ENCODE data around the gene FBLN2. TPM values are rescaled to one million over a fixed set of nuclear protein-coding genes. Genes with fewer than 3 reads are reported as not detected.

The FBLN2 gene
- polyA plus RNA-seq, 1 experiment: 15.5 TPM

GRCh38 chr3:13506239-13506638 is 42.7 kb upstream of the FBLN2 start:
- POLR2A ChIA-PET: no interaction called here
- no peak for DNase-seq (ENCODE audit: low read depth, low spot score)
- no peaks in the 10 kb centered on the region for H3K27me3 ChIP-seq (ENCODE audit: control insufficient read depth, insufficient read depth, low read length)
- CTCF ChIA-PET: interaction anchor here (0.9 to 3.8 kb wide), 2 partner anchors 54 to 143 kb away, joined by 3 to 29 read pairs; no protein-coding TSS in a partner anchor
- TF ChIP-seq CTCF (IDR thresholded peaks at IDR 0.05; ENCODE audit: low read depth, low read length): no peak
- no peaks in the 10 kb centered on the region; the same call in 1 of the 2 replicates for H3K9me3 ChIP-seq (ENCODE audit: control insufficient read depth, insufficient read depth, low read length)
- no peak overlapping the region for H3K4me3 ChIP-seq (ENCODE audit: low read depth, low read length)
- H3K27ac ChIP-seq (ENCODE audit: low read depth, low read length): no peak overlapping the region

GRCh38 chr3:13506680-13507079 is 42.2 kb upstream of the FBLN2 start:
- POLR2A ChIA-PET: interaction anchor here (1.8 kb wide), 1 partner anchor 27 kb away, joined by 5 read pairs; the partner anchor contains the start of gene HDAC11
- no peak overlapping the region for H3K27ac ChIP-seq (ENCODE audit: low read depth, low read length)
- no peak for DNase-seq (ENCODE audit: low read depth, low spot score)
- H3K4me3 ChIP-seq (ENCODE audit: low read depth, low read length): no peak overlapping the region
- H3K27me3 ChIP-seq (ENCODE audit: control insufficient read depth, insufficient read depth, low read length): no peaks in the 10 kb centered on the region
- H3K9me3 ChIP-seq (ENCODE audit: control insufficient read depth, insufficient read depth, low read length): no peaks in the 10 kb centered on the region; the same call in 1 of the 2 replicates
- CTCF ChIA-PET: interaction anchor here (0.6 to 3.8 kb wide), 5 partner anchors 9 to 1602 kb away, joined by 3 to 29 read pairs (median 3); no protein-coding TSS in a partner anchor
- no peak for TF ChIP-seq CTCF (IDR thresholded peaks at IDR 0.05; ENCODE audit: low read depth, low read length)

- Histone ChIP-seq H3K9me3 (ENCODE audit: control insufficient read depth, insufficient read depth, low read length) (no peaks in the 10 kb centered on the region; the same call in 1 of the 2 replicates), H3K4me3 (ENCODE audit: low read depth, low read length) (no peak overlapping the region), H3K27me3 (ENCODE audit: control insufficient read depth, insufficient read depth, low read length) (no peaks in the 10 kb centered on the region), H3K27ac (ENCODE audit: low read depth, low read length) (no peak overlapping the region)
- ChIA-PET CTCF (interaction anchor here (0.6 to 3.8 kb wide), 4 partner anchors 9 to 1601 kb away, joined by 3 to 29 read pairs (median 6); no protein-coding TSS in a partner anchor), POLR2A (interaction anchor here (1.8 kb wide), 1 partner anchor 27 kb away, joined by 5 read pairs; the partner anchor contains the start of gene HDAC11)
- TF ChIP-seq CTCF (IDR thresholded peaks at IDR 0.05; ENCODE audit: low read depth, low read length): no peak
- no peak for DNase-seq (ENCODE audit: low read depth, low spot score)
These were observed 41.7 kb upstream of the FBLN2 start for GRCh38 chr3:13507247-13507569.

- CTCF ChIA-PET: interaction anchor here (0.6 to 3.8 kb wide), 4 partner anchors 10 to 1601 kb away, joined by 3 to 29 read pairs (median 6); no protein-coding TSS in a partner anchor
- H3K27ac ChIP-seq (ENCODE audit: low read depth, low read length): no peak overlapping the region
- POLR2A ChIA-PET: interaction anchor here (1.8 kb wide), 1 partner anchor 28 kb away, joined by 5 read pairs; the partner anchor contains the start of gene HDAC11
- no peak overlapping the region for H3K4me3 ChIP-seq (ENCODE audit: low read depth, low read length)
- no peaks in the 10 kb centered on the region; the same call in 1 of the 2 replicates for H3K9me3 ChIP-seq (ENCODE audit: control insufficient read depth, insufficient read depth, low read length)
- no peak for TF ChIP-seq CTCF (IDR thresholded peaks at IDR 0.05; ENCODE audit: low read depth, low read length)
- DNase-seq (ENCODE audit: low read depth, low spot score): no peak
- peaks cover 2% of the 10 kb centered on the region for H3K27me3 ChIP-seq (ENCODE audit: control insufficient read depth, insufficient read depth, low read length)
These were observed 41.2 kb upstream of the FBLN2 start for GRCh38 chr3:13507570-13508339.

GRCh38 chr3:13508496-13508895 is 40.4 kb upstream of the FBLN2 start:
- H3K9me3 ChIP-seq (ENCODE audit: control insufficient read depth, insufficient read depth, low read length): no peaks in the 10 kb centered on the region; the same call in 1 of the 2 replicates
- H3K27me3 ChIP-seq (ENCODE audit: control insufficient read depth, insufficient read depth, low read length): peaks cover 5% of the 10 kb centered on the region
- CTCF ChIA-PET: interaction anchor here (1.2 to 3.8 kb wide), 3 partner anchors 10 to 141 kb away, joined by 4 to 29 read pairs (median 8); no protein-coding TSS in a partner anchor
- no peak for DNase-seq (ENCODE audit: low read depth, low spot score)
- TF ChIP-seq CTCF (IDR thresholded peaks at IDR 0.05; ENCODE audit: low read depth, low read length): no peak
- no peak overlapping the region for H3K27ac ChIP-seq (ENCODE audit: low read depth, low read length)
- POLR2A ChIA-PET: interaction anchor here (1.8 kb wide), 1 partner anchor 28 kb away, joined by 5 read pairs; the partner anchor contains the start of gene HDAC11
- H3K4me3 ChIP-seq (ENCODE audit: low read depth, low read length): no peak overlapping the region

Data from AG04450 (cell line).